H1 (cell line): Measurements from ENCODE around the gene ZNFX1. TPM values are rescaled to one million over a fixed set of nuclear protein-coding genes. Genes with fewer than 3 reads are reported as not detected.

ENCODE experiments used
- ATF3 ChIP-seq: IDR thresholded peaks from 2 replicates; pipeline ENCODE4 v1.6.1; 2011; ENCODE audit warnings: low read depth, mild to moderate bottlenecking, low read length; ENCODE audit not compliant: insufficient read depth
- CBX8 ChIP-seq: fragments of 300-800, 300-1000 bp; sonication (generic); IDR thresholded peaks from 2 replicates; pipeline ENCODE4 v1.7.1; 2016; ENCODE audit warnings: low read depth, low read length, borderline replicate concordance
- SAP30 ChIP-seq: fragments of 300-600 bp; sonication (generic); IDR thresholded peaks from 2 replicates; pipeline ENCODE4 v1.7.1; 2012; ENCODE audit warnings: low read length, moderate library complexity, mild to moderate bottlenecking, inconsistent platforms; ENCODE audit not compliant: insufficient read depth, insufficient replicate concordance
- polyA plus RNA-seq, 7 experiments: library from polyadenylated mRNA; depleted of rRNA in 3 of 7; stranded (reverse) in 5 of 7; unstranded in 2 of 7; fragments of >200 nt in 5 of 7; fragments of 200-250 nt in 2 of 7; gene quantifications; 1 replicate in 5 of 7; 2 replicates in 1 of 7; 4 replicates in 1 of 7; pipeline versions ENCODE4 v1.2.1 to v1.2.3, GENCODE V29; 2011 to 2013; ENCODE audit warnings: missing spikeins in 2 of 7, mixed read lengths in 2 of 7
- total RNA-seq: library from RNA; stranded (reverse); fragmentation: NEBNext Ultra II Directional; extraction: Animal tissue kit (Norgen Biotek cat#: 25700); gene quantifications from 2 replicates; pipeline ENCODE4 v1.2.1, GENCODE V29; 2021
- TF ChIP-seq, protein P1 (sequence below): IDR thresholded peaks from 2 replicates; pipeline ENCODE4 v1.6.1; 2012; ENCODE audit warnings: inconsistent platforms

The ZNFX1 gene
- total and polyA plus RNA-seq, 2 of the 8 experiments (the other 6 are each of a cell fraction or from before 2014, with no cell fraction given), result 3.1 to 11.3 TPM

DNA sequence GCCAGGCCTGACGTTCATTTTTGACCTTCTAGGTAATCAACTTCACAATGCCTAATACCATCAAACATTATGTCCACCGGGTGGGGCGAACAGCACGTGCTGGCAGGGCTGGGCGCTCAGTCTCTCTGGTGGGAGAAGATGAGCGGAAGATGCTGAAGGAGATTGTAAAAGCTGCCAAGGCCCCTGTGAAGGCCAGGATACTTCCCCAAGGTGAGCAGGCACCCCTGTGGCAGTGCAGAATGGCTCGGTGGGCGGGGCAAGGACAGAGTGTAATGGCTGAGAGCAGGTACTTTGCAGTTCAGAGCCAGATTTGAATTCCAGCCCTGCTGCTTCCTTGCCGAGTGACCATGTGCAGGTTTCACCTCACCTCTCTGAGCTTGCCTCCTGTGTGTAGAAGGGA, 41.6 kb downstream of the ZNFX1 start (continued):
- no peak for TF ChIP-seq SAP30
- no peak for TF ChIP-seq ATF3
- TF ChIP-seq, protein P1, sequence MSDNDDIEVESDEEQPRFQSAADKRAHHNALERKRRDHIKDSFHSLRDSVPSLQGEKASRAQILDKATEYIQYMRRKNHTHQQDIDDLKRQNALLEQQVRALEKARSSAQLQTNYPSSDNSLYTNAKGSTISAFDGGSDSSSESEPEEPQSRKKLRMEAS, result no peak
- no peak for TF ChIP-seq CBX8
